HEK293 (cell line): ENCODE results near the gene CNTNAP5.

Experiments
- CTCF ChIA-PET: fragments of 350-600 bp; formaldehyde crosslinking; extraction: SDS; loops from one replicate; lab custom pipeline; 2021; ENCODE audit warnings: antibody characterized with exemption; lab: Yijun Ruan, JAX
- POLR2A ChIA-PET: fragments of 300-600 bp; formaldehyde crosslinking; extraction: SDS; loops from one replicate; lab custom pipeline; 2020; ENCODE audit warnings: antibody characterized with exemption, inconsistent platforms; lab: Yijun Ruan, JAX
- H3K27ac ChIP-seq: fragments of 200-500 bp; sonication (Bioruptor generic); 2 replicates; pipeline ENCODE4 v1.5.1; 2014; ENCODE audit warnings: low read depth, low read length, control low read depth, inconsistent platforms; ENCODE audit errors: extremely low read depth
- H3K36me3 ChIP-seq, 2 experiments: fragments of 200-500 bp in 1 of 2; sonication (Bioruptor generic) in 1 of 2; 1 replicate in 1 of 2; 2 replicates in 1 of 2; pipeline ENCODE4 v1.5.1; 2014 to 2017; ENCODE audit warnings: inconsistent platforms in 2 of 2, low read length in 2 of 2; ENCODE audit not compliant: control insufficient read depth in 2 of 2, insufficient read depth in 1 of 2
- H3K4me1 ChIP-seq: fragments of 200-500 bp; sonication (Bioruptor generic); 2 replicates; pipeline ENCODE4 v1.5.1; 2014; ENCODE audit warnings: mild to moderate bottlenecking, low read length, inconsistent platforms; ENCODE audit not compliant: control insufficient read depth, insufficient read depth
- H3K4me3 ChIP-seq: 2 replicates; pipeline ENCODE4 v1.5.1; 2011; ENCODE audit warnings: low read depth, mild to moderate bottlenecking, control low read depth, low read length, moderate library complexity
- H3K9me3 ChIP-seq: fragments of 200-500 bp; sonication (Bioruptor generic); 2 replicates; pipeline ENCODE4 v1.5.1; 2014; ENCODE audit warnings: low read depth, low read length, inconsistent platforms; ENCODE audit not compliant: control insufficient read depth, insufficient read depth
- HOXA7 ChIP-seq: sonication (generic); formaldehyde crosslinking; IDR thresholded peaks from 2 replicates; pipeline ENCODE4 v1.8.1; 2022; ENCODE audit warnings: missing genetic modification reagents, borderline replicate concordance
- KLF10 ChIP-seq: fragments of 450-650 bp; IDR thresholded peaks from 2 replicates; pipeline ENCODE4 v1.5.1; 2018; ENCODE audit warnings: missing biosample characterization, mild to moderate bottlenecking, missing genetic modification characterization
- KLF7 ChIP-seq: fragments of 450-650 bp; formaldehyde crosslinking; IDR thresholded peaks from 2 replicates; pipeline ENCODE4 v1.5.1; 2016; ENCODE audit warnings: missing biosample characterization, missing genetic modification characterization, borderline replicate concordance
- PRDM2 ChIP-seq: fragments of 450-650 bp; formaldehyde crosslinking; IDR thresholded peaks from 2 replicates; pipeline ENCODE4 v1.5.1; 2016; ENCODE audit warnings: missing biosample characterization, missing genetic modification characterization, borderline replicate concordance
- ZBTB21 ChIP-seq: fragments of 450-650 bp; formaldehyde crosslinking; IDR thresholded peaks from 2 replicates; pipeline ENCODE4 v1.5.1; 2017; ENCODE audit warnings: missing biosample characterization, missing genetic modification characterization
- ZEB2 ChIP-seq: fragments of 450-650 bp; formaldehyde crosslinking; IDR thresholded peaks from 2 replicates; pipeline ENCODE4 v1.5.1; 2016; ENCODE audit warnings: missing biosample characterization, missing genetic modification characterization
- ZFHX2 ChIP-seq: fragments of 450-650 bp; formaldehyde crosslinking; conservative IDR thresholded peaks from 2 replicates; pipeline ENCODE4 v1.5.1; 2016; ENCODE audit warnings: missing biosample characterization, missing genetic modification characterization
- ZNF221 ChIP-seq: fragments of 450-650 bp; formaldehyde crosslinking; IDR thresholded peaks from 2 replicates; pipeline ENCODE4 v1.5.1; 2017; ENCODE audit warnings: missing biosample characterization, missing genetic modification characterization, borderline replicate concordance
- ZNF266 ChIP-seq: fragments of 450-650 bp; formaldehyde crosslinking; IDR thresholded peaks from 2 replicates; pipeline ENCODE4 v1.5.1; 2016; ENCODE audit warnings: missing biosample characterization, missing genetic modification characterization, low read depth
- ZNF292 ChIP-seq: fragments of 450-650 bp; formaldehyde crosslinking; IDR thresholded peaks from 2 replicates; pipeline ENCODE4 v1.5.1; 2016; ENCODE audit warnings: low read depth, missing biosample characterization, missing genetic modification characterization, borderline replicate concordance
- ZNF391 ChIP-seq: fragments of 450-650 bp; formaldehyde crosslinking; IDR thresholded peaks from 2 replicates; pipeline ENCODE4 v1.5.1; 2016; ENCODE audit warnings: low read depth, missing biosample characterization, missing genetic modification characterization, borderline replicate concordance
- ZNF530 ChIP-seq: fragments of 450-650 bp; formaldehyde crosslinking; IDR thresholded peaks from 2 replicates; pipeline ENCODE4 v1.5.1; 2016; ENCODE audit warnings: low read depth, missing biosample characterization, missing genetic modification characterization
- ZNF558 ChIP-seq: fragments of 450-650 bp; formaldehyde crosslinking; IDR thresholded peaks from 2 replicates; pipeline ENCODE4 v1.5.1; 2016; ENCODE audit warnings: missing biosample characterization, missing genetic modification characterization
- ZNF76 ChIP-seq: fragments of 450-650 bp; formaldehyde crosslinking; IDR thresholded peaks from 2 replicates; pipeline ENCODE4; 2016; ENCODE audit warnings: low read depth, missing biosample characterization, missing genetic modification characterization, borderline replicate concordance
- ZNF777 ChIP-seq: fragments of 450-650 bp; formaldehyde crosslinking; IDR thresholded peaks from 2 replicates; pipeline ENCODE4 v1.5.1; 2017; ENCODE audit warnings: missing biosample characterization, missing genetic modification characterization, borderline replicate concordance
- ZSCAN30 ChIP-seq: fragments of 450-650 bp; IDR thresholded peaks from 2 replicates; pipeline ENCODE4 v1.5.1; 2018; ENCODE audit warnings: missing biosample characterization, mild to moderate bottlenecking, missing genetic modification characterization, moderate library complexity
- TF ChIP-seq, protein P1 (sequence below): fragments of 450-650 bp; formaldehyde crosslinking; IDR thresholded peaks from 2 replicates; pipeline ENCODE4 v1.5.1; 2016; ENCODE audit warnings: missing biosample characterization, missing genetic modification characterization
- TF ChIP-seq, protein P2 (sequence below): fragments of 450-650 bp; formaldehyde crosslinking; IDR thresholded peaks from 2 replicates; pipeline ENCODE4 v1.5.1; 2016; ENCODE audit warnings: missing biosample characterization, missing genetic modification characterization
- TF ChIP-seq, protein P3 (sequence below): fragments of 450-650 bp; formaldehyde crosslinking; IDR thresholded peaks from 2 replicates; pipeline ENCODE4 v1.5.1; 2016; ENCODE audit warnings: missing biosample characterization, missing genetic modification characterization

Gene CNTNAP5

DNA sequence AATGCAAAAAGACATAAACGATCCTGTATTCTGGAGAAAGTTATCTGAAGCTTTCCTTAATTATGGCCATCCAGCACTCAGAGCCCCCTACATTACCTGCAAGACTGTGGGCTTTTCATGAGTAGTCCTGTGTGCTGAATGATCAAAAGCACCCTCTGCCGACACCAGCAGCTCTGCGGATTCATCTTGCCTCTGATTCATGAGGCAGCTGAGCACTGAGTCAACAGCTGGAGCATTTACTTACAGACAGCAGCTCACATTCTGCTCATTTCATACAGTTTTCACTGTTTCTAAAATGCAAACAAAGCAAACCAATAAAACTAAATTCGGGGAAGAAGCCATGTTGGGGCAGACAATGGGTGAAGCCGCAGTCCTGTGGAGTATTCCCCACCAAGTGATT, 886.5 kb downstream of the CNTNAP5 start (continued):
- TF ChIP-seq KLF7 (tag by site-specific recombination) (no peak), ZNF391 (tag by site-specific recombination) (no peak), ZFHX2 (no peak), ZNF266 (tag by site-specific recombination) (no peak), PRDM2 (no peak), ZNF558 (tag by site-specific recombination) (no peak), ZNF292 (no peak), ZNF777 (tag by site-specific recombination) (no peak), ZNF530 (tag by site-specific recombination) (no peak), KLF10 (tag by site-specific recombination) (no peak), ZNF221 (tag by site-specific recombination) (no peak)
- TF ChIP-seq, protein P1, sequence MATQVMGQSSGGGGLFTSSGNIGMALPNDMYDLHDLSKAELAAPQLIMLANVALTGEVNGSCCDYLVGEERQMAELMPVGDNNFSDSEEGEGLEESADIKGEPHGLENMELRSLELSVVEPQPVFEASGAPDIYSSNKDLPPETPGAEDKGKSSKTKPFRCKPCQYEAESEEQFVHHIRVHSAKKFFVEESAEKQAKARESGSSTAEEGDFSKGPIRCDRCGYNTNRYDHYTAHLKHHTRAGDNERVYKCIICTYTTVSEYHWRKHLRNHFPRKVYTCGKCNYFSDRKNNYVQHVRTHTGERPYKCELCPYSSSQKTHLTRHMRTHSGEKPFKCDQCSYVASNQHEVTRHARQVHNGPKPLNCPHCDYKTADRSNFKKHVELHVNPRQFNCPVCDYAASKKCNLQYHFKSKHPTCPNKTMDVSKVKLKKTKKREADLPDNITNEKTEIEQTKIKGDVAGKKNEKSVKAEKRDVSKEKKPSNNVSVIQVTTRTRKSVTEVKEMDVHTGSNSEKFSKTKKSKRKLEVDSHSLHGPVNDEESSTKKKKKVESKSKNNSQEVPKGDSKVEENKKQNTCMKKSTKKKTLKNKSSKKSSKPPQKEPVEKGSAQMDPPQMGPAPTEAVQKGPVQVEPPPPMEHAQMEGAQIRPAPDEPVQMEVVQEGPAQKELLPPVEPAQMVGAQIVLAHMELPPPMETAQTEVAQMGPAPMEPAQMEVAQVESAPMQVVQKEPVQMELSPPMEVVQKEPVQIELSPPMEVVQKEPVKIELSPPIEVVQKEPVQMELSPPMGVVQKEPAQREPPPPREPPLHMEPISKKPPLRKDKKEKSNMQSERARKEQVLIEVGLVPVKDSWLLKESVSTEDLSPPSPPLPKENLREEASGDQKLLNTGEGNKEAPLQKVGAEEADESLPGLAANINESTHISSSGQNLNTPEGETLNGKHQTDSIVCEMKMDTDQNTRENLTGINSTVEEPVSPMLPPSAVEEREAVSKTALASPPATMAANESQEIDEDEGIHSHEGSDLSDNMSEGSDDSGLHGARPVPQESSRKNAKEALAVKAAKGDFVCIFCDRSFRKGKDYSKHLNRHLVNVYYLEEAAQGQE = no peak

- Histone ChIP-seq H3K36me3 (no peaks in the 10 kb centered on the region), H3K27ac (no peak overlapping the region), H3K4me1 (no peaks in the 10 kb centered on the region), H3K9me3 (no peaks in the 10 kb centered on the region), H3K4me3 (no peak overlapping the region)
- CTCF ChIA-PET = no interaction called here
- POLR2A ChIA-PET = no interaction called here
- TF ChIP-seq ZEB2 (no peak), HOXA7 (CRISPR knock-in tag) (no peak), ZNF76 (tag by site-specific recombination) (no peak), ZBTB21 (tag by site-specific recombination) (no peak), ZSCAN30 (tag by site-specific recombination) (no peak)
- TF ChIP-seq, protein P2, sequence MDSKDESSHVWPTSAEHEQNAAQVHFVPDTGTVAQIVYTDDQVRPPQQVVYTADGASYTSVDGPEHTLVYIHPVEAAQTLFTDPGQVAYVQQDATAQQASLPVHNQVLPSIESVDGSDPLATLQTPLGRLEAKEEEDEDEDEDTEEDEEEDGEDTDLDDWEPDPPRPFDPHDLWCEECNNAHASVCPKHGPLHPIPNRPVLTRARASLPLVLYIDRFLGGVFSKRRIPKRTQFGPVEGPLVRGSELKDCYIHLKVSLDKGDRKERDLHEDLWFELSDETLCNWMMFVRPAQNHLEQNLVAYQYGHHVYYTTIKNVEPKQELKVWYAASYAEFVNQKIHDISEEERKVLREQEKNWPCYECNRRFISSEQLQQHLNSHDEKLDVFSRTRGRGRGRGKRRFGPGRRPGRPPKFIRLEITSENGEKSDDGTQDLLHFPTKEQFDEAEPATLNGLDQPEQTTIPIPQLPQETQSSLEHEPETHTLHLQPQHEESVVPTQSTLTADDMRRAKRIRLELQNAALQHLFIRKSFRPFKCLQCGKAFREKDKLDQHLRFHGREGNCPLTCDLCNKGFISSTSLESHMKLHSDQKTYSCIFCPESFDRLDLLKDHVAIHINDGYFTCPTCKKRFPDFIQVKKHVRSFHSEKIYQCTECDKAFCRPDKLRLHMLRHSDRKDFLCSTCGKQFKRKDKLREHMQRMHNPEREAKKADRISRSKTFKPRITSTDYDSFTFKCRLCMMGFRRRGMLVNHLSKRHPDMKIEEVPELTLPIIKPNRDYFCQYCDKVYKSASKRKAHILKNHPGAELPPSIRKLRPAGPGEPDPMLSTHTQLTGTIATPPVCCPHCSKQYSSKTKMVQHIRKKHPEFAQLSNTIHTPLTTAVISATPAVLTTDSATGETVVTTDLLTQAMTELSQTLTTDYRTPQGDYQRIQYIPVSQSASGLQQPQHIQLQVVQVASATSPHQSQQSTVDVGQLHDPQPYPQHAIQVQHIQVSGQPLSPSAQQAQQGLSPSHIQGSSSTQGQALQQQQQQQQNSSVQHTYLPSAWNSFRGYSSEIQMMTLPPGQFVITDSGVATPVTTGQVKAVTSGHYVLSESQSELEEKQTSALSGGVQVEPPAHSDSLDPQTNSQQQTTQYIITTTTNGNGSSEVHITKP = no peak
- TF ChIP-seq, protein P3, sequence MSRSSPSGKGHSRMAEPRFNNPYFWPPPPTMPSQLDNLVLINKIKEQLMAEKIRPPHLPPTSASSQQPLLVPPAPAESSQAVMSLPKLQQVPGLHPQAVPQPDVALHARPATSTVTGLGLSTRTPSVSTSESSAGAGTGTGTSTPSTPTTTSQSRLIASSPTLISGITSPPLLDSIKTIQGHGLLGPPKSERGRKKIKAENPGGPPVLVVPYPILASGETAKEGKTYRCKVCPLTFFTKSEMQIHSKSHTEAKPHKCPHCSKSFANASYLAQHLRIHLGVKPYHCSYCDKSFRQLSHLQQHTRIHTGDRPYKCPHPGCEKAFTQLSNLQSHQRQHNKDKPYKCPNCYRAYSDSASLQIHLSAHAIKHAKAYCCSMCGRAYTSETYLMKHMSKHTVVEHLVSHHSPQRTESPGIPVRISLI (tag by site-specific recombination) = no peak
- TF ChIP-seq, protein P1 = no peak
These were observed 888.8 kb downstream of the CNTNAP5 start for GRCh38 chr2:124913868-124914267.
